H1 (cell line): ENCODE measurements around the gene MRPS10. TPM values are rescaled to one million over a fixed set of nuclear protein-coding genes. Genes with fewer than 3 reads are reported as not detected.

Experiments
- CTCF ChIA-PET: fragments of 300-600 bp; sonication (Branson Sonifier 250); formaldehyde crosslinking; loops from one replicate; lab custom pipeline; 2021; ENCODE audit not compliant: partially characterized antibody; lab: Charles Lee
- POLR2A ChIA-PET: fragments of 300-600 bp; sonication (Branson Sonifier 250); formaldehyde crosslinking; loops from one replicate; lab custom pipeline; 2021; ENCODE audit warnings: inconsistent platforms; ENCODE audit not compliant: partially characterized antibody; lab: Charles Lee
- DNase-seq, 2 experiments: peaks; one replicate each; pipeline versions ENCODE4 v3.0.0 to v3.0.0-alpha.2; 2010 to 2022; ENCODE audit warnings: low spot score in 2 of 2, low read depth in 1 of 2, mixed read lengths in 1 of 2
- FAIRE-seq: peaks from 2 replicates; lab custom pipeline; 2011; peaks lifted over from hg19 to GRCh38; lab: Jason Lieb, UNC
- H2AFZ ChIP-seq: 2 replicates; pipeline ENCODE4 v1.8.1; 2012; ENCODE audit warnings: low read length, inconsistent platforms
- H2AK5ac ChIP-seq: 2 replicates; pipeline ENCODE4 v1.6.1; 2013; ENCODE audit warnings: low read depth, low read length
- H2BK120ac ChIP-seq: replicated peaks from 2 replicates; pipeline ENCODE3; 2013; ENCODE audit warnings: low read depth, low read length, inconsistent platforms
- H2BK12ac ChIP-seq: 2 replicates; pipeline ENCODE4 v1.6.1; 2013; ENCODE audit warnings: low read depth, low read length
- H2BK15ac ChIP-seq: 2 replicates; pipeline ENCODE4 v1.6.1; 2013; ENCODE audit warnings: low read length
- H2BK20ac ChIP-seq: 2 replicates; pipeline ENCODE4 v1.6.1; 2013; ENCODE audit warnings: low read length
- H2BK5ac ChIP-seq: 2 replicates; pipeline ENCODE4 v1.6.1; 2013; ENCODE audit warnings: low read depth, low read length
- H3K14ac ChIP-seq: 2 replicates; pipeline ENCODE4 v1.6.1; 2013; ENCODE audit warnings: inconsistent platforms; ENCODE audit not compliant: insufficient read length
- H3K18ac ChIP-seq: 2 replicates; pipeline ENCODE4 v1.6.1; 2013; ENCODE audit warnings: low read length; ENCODE audit errors: extremely low read depth
- H3K23ac ChIP-seq: 2 replicates; pipeline ENCODE4 v1.6.1; 2013; ENCODE audit warnings: inconsistent platforms; ENCODE audit not compliant: insufficient read length
- H3K23me2 ChIP-seq: 2 replicates; pipeline ENCODE4 v1.6.1; 2013; ENCODE audit warnings: low read depth, low read length
- H3K27ac ChIP-seq: 2 replicates; pipeline ENCODE4 v1.6.1; 2011; ENCODE audit warnings: low read depth, low read length, inconsistent platforms
- H3K27me3 ChIP-seq, 4 experiments: replicated peaks in 1 of 4; 1 replicate in 1 of 4; 2 replicates in 3 of 4; pipeline versions ENCODE4 v1.6.1 to v1.8.1; 2011 to 2013; ENCODE audit warnings: low read length in 3 of 4, mild to moderate bottlenecking in 3 of 4, inconsistent platforms in 2 of 4, mixed read lengths in 2 of 4, moderate library complexity in 1 of 4; ENCODE audit not compliant: control insufficient read depth in 3 of 4, insufficient read depth in 3 of 4; ENCODE audit errors: extremely low read depth in 1 of 4
- H3K36me3 ChIP-seq, 4 experiments: 2 replicates each; pipeline versions ENCODE4 v1.6.1 to v1.8.1; 2011 to 2013; ENCODE audit warnings: mild to moderate bottlenecking in 4 of 4, low read length in 3 of 4, moderate library complexity in 2 of 4, control low read depth in 1 of 4, inconsistent platforms in 1 of 4; ENCODE audit not compliant: insufficient read depth in 4 of 4, control insufficient read depth in 2 of 4
- H3K4ac ChIP-seq: replicated peaks from 2 replicates; pipeline ENCODE3; 2013; ENCODE audit warnings: low read length, low read depth, mixed read lengths, inconsistent platforms; ENCODE audit not compliant: insufficient read length
- H3K4me1 ChIP-seq, 4 experiments: replicated peaks in 1 of 4; 1 replicate in 1 of 4; 2 replicates in 3 of 4; pipeline versions ENCODE4 v1.6.1 to v1.8.1; 2011 to 2013; ENCODE audit warnings: low read length in 3 of 4, inconsistent platforms in 2 of 4, mixed read lengths in 1 of 4; ENCODE audit not compliant: insufficient read depth in 4 of 4, control insufficient read depth in 3 of 4
- H3K4me2 ChIP-seq, 2 experiments: 2 replicates each; pipeline versions ENCODE4 v1.6.1 to v1.8.1; 2011 to 2013; ENCODE audit warnings: low read depth in 2 of 2, low read length in 2 of 2, control low read depth in 1 of 2, inconsistent platforms in 1 of 2, mild to moderate bottlenecking in 1 of 2; ENCODE audit not compliant: insufficient read depth in 1 of 2
- H3K4me3 ChIP-seq, 4 experiments: fragments of 200-600, 300-600 bp in 1 of 4; sonication (generic), shearing (Covaris generic), sonication (Bioruptor Twin) in 1 of 4; 2 replicates each; pipeline versions ENCODE4 v1.5.1 to v1.8.1; 2011 to 2016; ENCODE audit warnings: low read length in 4 of 4, low read depth in 3 of 4, control low read depth in 2 of 4, inconsistent platforms in 2 of 4, mild to moderate bottlenecking in 2 of 4, mixed read lengths in 1 of 4, moderate library complexity in 1 of 4; ENCODE audit not compliant: insufficient read depth in 2 of 4; ENCODE audit errors: extremely low read depth in 1 of 4
- H3K56ac ChIP-seq: replicated peaks from 2 replicates; pipeline ENCODE3; 2013; ENCODE audit warnings: low read depth, mild to moderate bottlenecking, mixed read lengths, low read length, inconsistent platforms; ENCODE audit not compliant: insufficient read length
- H3K79me1 ChIP-seq: 2 replicates; pipeline ENCODE4 v1.6.1; 2013; ENCODE audit warnings: low read depth, low read length, control low read depth
- H3K79me2 ChIP-seq, 2 experiments: 2 replicates each; pipeline versions ENCODE4 v1.6.1 to v1.8.1; 2012 to 2013; ENCODE audit warnings: low read length in 2 of 2, mild to moderate bottlenecking in 2 of 2, inconsistent platforms in 1 of 2; ENCODE audit not compliant: insufficient read depth in 2 of 2, control insufficient read depth in 1 of 2
- H3K9ac ChIP-seq, 4 experiments: replicated peaks in 1 of 4; 1 replicate in 1 of 4; 2 replicates in 3 of 4; pipeline versions ENCODE4 v1.6.1 to v1.8.1; 2011 to 2013; ENCODE audit warnings: low read depth in 3 of 4, low read length in 3 of 4, control low read depth in 2 of 4, mild to moderate bottlenecking in 2 of 4, moderate library complexity in 2 of 4, inconsistent platforms in 1 of 4; ENCODE audit errors: extremely low read depth in 1 of 4
- H3K9me3 ChIP-seq, 2 experiments: 2 replicates each; pipeline versions ENCODE4 v1.6.1 to v1.8.1; 2012 to 2013; ENCODE audit warnings: mild to moderate bottlenecking in 2 of 2, moderate library complexity in 2 of 2, control low read depth in 1 of 2, inconsistent platforms in 1 of 2, low read depth in 1 of 2, low read length in 1 of 2, mixed read lengths in 1 of 2; ENCODE audit not compliant: insufficient read depth in 2 of 2
- H4K20me1 ChIP-seq, 2 experiments: replicated peaks in 1 of 2; 2 replicates each; pipeline versions ENCODE3 to v1.8.1; 2011 to 2013; ENCODE audit warnings: inconsistent platforms in 2 of 2, low read length in 2 of 2, mild to moderate bottlenecking in 1 of 2; ENCODE audit not compliant: insufficient read depth in 2 of 2, control insufficient read depth in 1 of 2
- H4K5ac ChIP-seq: 2 replicates; pipeline ENCODE4 v1.6.1; 2013; ENCODE audit warnings: low read length, low read depth, mixed read lengths, inconsistent platforms; ENCODE audit not compliant: insufficient read length
- H4K8ac ChIP-seq: 2 replicates; pipeline ENCODE4 v1.8.0; 2013; ENCODE audit warnings: mild to moderate bottlenecking, moderate library complexity, low read length, inconsistent platforms; ENCODE audit not compliant: insufficient read depth; ENCODE audit errors: extremely low read depth
- H4K91ac ChIP-seq: replicated peaks from 2 replicates; pipeline ENCODE3; 2013; ENCODE audit warnings: low read length, mixed read lengths, inconsistent platforms; ENCODE audit not compliant: insufficient read length
- ASH2L ChIP-seq: fragments of 200-600, 300-600 bp; sonication (generic); IDR thresholded peaks from one replicate; pipeline ENCODE4 v1.7.1; 2017; ENCODE audit warnings: low read length
- CBX8 ChIP-seq: fragments of 300-800, 300-1000 bp; sonication (generic); IDR thresholded peaks from 2 replicates; pipeline ENCODE4 v1.7.1; 2016; ENCODE audit warnings: low read depth, low read length, borderline replicate concordance
- EP300 ChIP-seq, 2 experiments: IDR thresholded peaks; 1 replicate in 1 of 2; 2 replicates in 1 of 2; pipeline ENCODE4 v1.6.1; 2011 to 2012; ENCODE audit warnings: low read depth in 2 of 2, low read length in 2 of 2, mild to moderate bottlenecking in 2 of 2, borderline replicate concordance in 1 of 2, inconsistent platforms in 1 of 2, moderate library complexity in 1 of 2
- KDM1A ChIP-seq: fragments of 200-600, 300-600 bp; sonication (generic); IDR thresholded peaks from 2 replicates; pipeline ENCODE4 v1.7.1; 2016; ENCODE audit warnings: mild to moderate bottlenecking, low read length, borderline replicate concordance
- MAFK ChIP-seq: IDR thresholded peaks from 2 replicates; pipeline ENCODE4 v1.6.1; 2012; ENCODE audit warnings: low read depth, mild to moderate bottlenecking, improper control_type of control experiment, low read length
- MAX ChIP-seq: IDR thresholded peaks from 2 replicates; pipeline ENCODE4 v1.6.1; 2012; ENCODE audit warnings: inconsistent platforms
- NRF1 ChIP-seq: IDR thresholded peaks from 2 replicates; pipeline ENCODE4 v1.6.1; 2011; ENCODE audit warnings: mild to moderate bottlenecking, low read depth, low read length, improper control_type of control experiment
- SIX5 ChIP-seq: IDR thresholded peaks from 2 replicates; pipeline ENCODE4 v1.6.1; 2011; ENCODE audit warnings: mild to moderate bottlenecking, low read depth, low read length
- ZNF274 ChIP-seq: IDR thresholded peaks from 2 replicates; pipeline ENCODE4 v1.7.0; 2012; ENCODE audit warnings: low read length, borderline replicate concordance; ENCODE audit errors: extremely low read depth
- WGBS, 2 experiments: shearing (Covaris generic) in 1 of 2; methylation state at CpG; one replicate each; pipeline versions ENCODE4 v1.1.6 to v1.1.7; 2013 to 2015; ENCODE audit warnings: low lambda C conversion rate in 2 of 2, mixed read lengths in 2 of 2, inconsistent platforms in 1 of 2, low coverage in 1 of 2, missing lambda C conversion rate in 1 of 2; ENCODE audit not compliant: insufficient replicate concordance in 2 of 2, insufficient coverage in 1 of 2, insufficient read length in 1 of 2; ENCODE audit errors: extremely low coverage in 1 of 2, missing lambda C conversion rate in 1 of 2; 5-methylcytosine and 5-hydroxymethylcytosine counted together
- polyA plus RNA-seq, 7 experiments: library from polyadenylated mRNA; depleted of rRNA in 3 of 7; stranded (reverse) in 5 of 7; unstranded in 2 of 7; fragments of >200 nt in 5 of 7; fragments of 200-250 nt in 2 of 7; gene quantifications; 1 replicate in 5 of 7; 2 replicates in 1 of 7; 4 replicates in 1 of 7; pipeline versions ENCODE4 v1.2.1 to v1.2.3, GENCODE V29; 2011 to 2013; ENCODE audit warnings: missing spikeins in 2 of 7, mixed read lengths in 2 of 7
- total RNA-seq: library from RNA; stranded (reverse); fragmentation: NEBNext Ultra II Directional; extraction: Animal tissue kit (Norgen Biotek cat#: 25700); gene quantifications from 2 replicates; pipeline ENCODE4 v1.2.1, GENCODE V29; 2021

Gene MRPS10
- total and polyA plus RNA-seq, 2 of the 8 experiments (the other 6 are each of a cell fraction or from before 2014, with no cell fraction given) = 20.5 to 33.6 TPM

- no peak for DNase-seq
- Histone ChIP-seq H4K20me1 (no peaks in the 10 kb centered on the region), H2AFZ (no peak overlapping the region), H2BK12ac (no peak overlapping the region), H3K9ac (no peak overlapping the region), H2BK5ac (no peak overlapping the region), H2BK15ac (no peak overlapping the region), H3K4me2 (no peak overlapping the region), H3K36me3 (peaks cover 0 to 27% (median 12%) of the 10 kb centered on the region in 4 experiments; a peak in 6 of 8 replicates), H3K79me2 (no peaks in the 10 kb centered on the region), H2BK20ac (no peak overlapping the region), H3K79me1 (no peaks in the 10 kb centered on the region), H3K18ac (no peak overlapping the region), H3K27me3 (no peaks in the 10 kb centered on the region), H3K23ac (no peak overlapping the region), H3K27ac (no peak overlapping the region), H4K5ac (no peak overlapping the region), H3K9me3 (no peaks in the 10 kb centered on the region)
- no peak for FAIRE-seq
- WGBS, 2 experiments = 98% methylated on average over 9 of the region's 9 CpGs; no CpG with 5 or more reads in 1 of the 2 experiments
- POLR2A ChIA-PET = no interaction called here
- TF ChIP-seq SIX5 = no peak
- TF ChIP-seq MAFK = no peak
- TF ChIP-seq EP300 (IDR thresholded peaks at IDR 0.05; ENCODE audit: borderline replicate concordance in 1 of 2, low read depth in 2 of 2, low read length in 2 of 2) = no peak
- TF ChIP-seq KDM1A = no peak
- no peak for TF ChIP-seq MAX
- no peak for TF ChIP-seq CBX8
- TF ChIP-seq ASH2L = no peak
- no peak for TF ChIP-seq NRF1
- TF ChIP-seq ZNF274 = no peak
- TF ChIP-seq, all 59 proteins: peak for 0
- Histone ChIP-seq H2AK5ac (no peak overlapping the region), H4K8ac (no peak overlapping the region), H2BK120ac (no peak overlapping the region), H3K4me1 (no peaks in the 10 kb centered on the region), H3K4me3 (no peak overlapping the region), H4K91ac (no peak overlapping the region), H3K23me2 (no peaks in the 10 kb centered on the region), H3K56ac (no peak overlapping the region), H3K4ac (no peak overlapping the region), H3K14ac (no peak overlapping the region)
- CTCF ChIA-PET = interaction anchor here (0.7 to 5.2 kb wide), 6 partner anchors 12 to 320 kb away, joined by 3 to 52 read pairs (median 3); partner anchors contain the start of gene MRPS10
Measured at GRCh38 chr6:42227173-42227850, 9.7 kb upstream of the MRPS10 start.
